CD4-positive, alpha-beta T cell treated with Interleukin-4 for 4 hours (primary cell): ENCODE results near the gene MAVS.
"Not testable (repeated sequence)": the region's sequence is repeated elsewhere in the genome, so short reads cannot be mapped to it uniquely, and the experiment has no call there.

Source experiments
- DNase-seq: peaks from one replicate; pipeline ENCODE4 v3.0.0-alpha.2; 2020

The MAVS gene

DNA sequence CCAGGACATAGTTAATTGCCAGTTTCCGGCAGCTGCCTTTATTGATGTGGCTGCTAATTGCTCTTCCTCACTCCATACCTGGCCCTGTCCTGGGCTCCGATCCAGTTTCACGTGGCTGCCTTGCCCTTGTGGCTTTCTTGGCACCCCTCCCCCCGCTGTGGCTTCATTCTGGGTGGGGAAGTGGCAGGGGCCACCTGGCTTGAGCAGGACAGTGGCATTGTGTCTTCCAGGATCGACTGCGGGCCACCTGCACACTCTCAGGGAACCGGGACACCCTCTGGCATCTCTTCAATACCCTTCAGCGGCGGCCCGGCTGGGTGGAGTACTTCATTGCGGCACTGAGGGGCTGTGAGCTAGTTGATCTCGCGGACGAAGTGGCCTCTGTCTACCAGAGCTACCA is 10.8 kb downstream of the MAVS start:
- no peak for DNase-seq

DNA sequence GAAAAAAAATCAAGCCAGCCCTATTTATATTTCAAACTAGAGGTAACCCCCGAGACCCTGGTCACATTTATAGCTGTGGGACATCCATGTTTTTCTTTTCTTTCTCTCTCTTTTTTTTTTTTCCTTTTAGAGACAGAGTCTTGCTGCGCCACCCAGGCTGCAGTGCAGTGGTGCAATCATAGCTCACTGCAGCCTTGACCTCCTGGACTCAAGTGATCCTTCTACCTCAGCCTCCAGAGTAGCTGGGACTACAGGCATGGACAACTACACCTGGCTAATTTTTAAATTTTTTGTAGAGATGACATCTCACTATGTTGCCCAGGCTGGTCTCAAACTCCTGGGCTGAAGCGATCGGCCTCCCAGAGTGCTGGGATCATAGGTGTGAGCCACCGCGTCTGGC is 12.1 kb downstream of the MAVS start:
- DNase-seq = no peak

DNA sequence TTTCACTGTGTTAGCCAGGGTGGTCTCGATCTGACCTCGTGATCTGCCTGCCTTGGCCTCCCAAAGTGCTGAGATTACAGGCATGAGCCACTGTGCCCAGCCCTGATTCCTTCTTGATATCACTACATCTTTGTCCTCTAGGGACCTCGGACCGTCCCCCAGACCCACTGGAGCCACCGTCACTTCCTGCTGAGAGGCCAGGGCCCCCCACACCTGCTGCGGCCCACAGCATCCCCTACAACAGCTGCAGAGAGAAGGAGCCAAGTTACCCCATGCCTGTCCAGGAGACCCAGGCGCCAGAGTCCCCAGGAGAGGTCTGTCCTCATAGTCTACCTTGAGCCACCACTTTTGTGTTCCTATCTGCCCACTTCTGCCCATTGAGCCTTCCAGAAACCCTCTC is 14.6 kb downstream of the MAVS start:
- DNase-seq = no peak

DNA sequence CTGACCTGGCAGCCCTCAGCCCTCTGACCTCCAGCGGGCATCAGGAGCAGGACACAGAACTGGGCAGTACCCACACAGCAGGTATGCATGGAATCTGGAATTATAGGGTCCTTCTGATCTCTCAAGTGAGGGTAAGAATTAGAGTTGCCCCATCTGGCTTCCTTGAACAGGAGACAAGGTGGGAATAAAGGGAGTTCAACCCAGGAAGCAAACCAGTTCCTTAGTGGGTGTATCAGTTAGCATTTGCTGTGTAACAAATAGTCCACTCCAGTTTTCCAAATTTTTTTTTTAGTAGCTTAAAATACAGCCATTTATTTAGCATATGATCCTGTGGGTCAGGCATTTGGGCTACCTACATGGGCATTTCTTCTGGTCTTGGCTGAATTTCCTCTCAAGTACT is 15.7 kb downstream of the MAVS start:
- no peak for DNase-seq

DNA sequence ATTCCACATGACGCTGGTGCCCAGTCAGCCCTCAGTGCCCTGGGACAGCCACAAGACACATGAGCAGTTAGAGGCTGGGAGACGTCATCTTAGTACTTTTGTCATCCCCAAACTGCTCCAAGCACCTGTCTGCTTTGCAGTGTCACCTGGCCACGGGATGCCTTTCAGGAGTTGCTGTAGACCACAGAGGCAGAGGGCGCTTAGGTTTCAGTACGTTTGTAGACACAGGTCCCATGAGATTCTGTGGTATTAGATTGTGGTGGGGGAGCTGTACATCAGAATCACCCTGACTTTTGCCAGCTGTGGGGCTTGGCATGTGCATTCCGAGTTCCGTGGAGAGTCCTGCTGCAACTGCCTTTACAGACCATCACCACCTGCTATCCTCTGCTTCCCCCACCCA is 16.7 kb downstream of the MAVS start:
- no peak for DNase-seq

- no peak for DNase-seq
Measured at GRCh38 chr20:3864518-3864917, 17.9 kb downstream of the MAVS start.

DNA sequence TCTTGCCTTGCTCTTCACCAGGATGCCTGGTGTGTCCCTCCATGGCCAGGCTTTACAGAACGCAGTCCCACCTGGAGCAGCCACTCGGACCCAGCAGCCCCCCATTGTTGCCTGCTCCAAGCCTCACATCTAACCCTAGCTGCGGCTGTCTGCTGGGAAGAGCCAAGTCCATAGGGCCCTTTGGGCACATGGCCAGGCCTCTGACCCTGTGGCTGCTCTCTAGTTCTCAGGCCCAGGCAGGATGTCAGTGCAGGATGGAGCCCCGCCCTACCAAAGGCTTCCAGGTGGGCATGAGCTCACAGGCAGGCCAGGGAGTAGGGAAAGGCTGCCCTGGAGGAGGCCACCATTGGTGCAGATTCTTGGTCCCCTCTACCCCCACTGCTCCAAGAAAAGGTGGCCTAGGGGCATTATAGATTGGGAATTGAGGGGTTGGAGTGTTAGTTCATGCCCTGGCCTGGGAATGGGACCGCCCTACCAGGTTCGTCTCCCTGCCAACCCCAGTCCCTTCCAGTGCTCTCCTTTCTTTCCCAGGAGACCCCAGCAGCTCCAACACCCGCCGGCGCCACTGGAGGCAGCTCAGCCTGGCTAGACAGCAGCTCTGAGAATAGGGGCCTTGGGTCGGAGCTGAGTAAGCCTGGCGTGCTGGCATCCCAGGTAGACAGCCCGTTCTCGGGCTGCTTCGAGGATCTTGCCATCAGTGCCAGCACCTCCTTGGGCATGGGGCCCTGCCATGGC is 18.7 kb downstream of the MAVS start:
- DNase-seq = no peak

- DNase-seq = no peak
Measured at GRCh38 chr20:3865887-3866407, 19.3 kb downstream of the MAVS start.

DNA sequence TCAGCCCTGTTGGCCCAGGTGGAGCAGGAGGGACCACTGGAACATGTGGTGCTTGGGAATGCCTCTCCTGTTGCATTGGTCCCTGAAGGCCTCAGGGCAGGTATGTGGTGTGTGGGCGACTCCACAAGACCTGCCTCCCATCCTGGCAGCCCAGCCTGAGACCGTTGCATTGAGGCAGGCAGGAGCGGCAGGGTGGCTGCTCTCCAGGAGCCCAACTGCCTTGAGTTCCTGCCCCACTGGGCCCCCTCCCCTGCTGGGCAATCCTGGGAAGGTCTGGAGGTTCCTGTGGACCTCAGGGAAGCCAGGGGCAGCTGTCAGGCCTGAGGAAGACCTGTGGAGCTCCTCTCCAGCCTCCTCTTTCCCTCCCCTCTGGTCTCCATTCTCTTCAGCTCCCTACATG is 19.8 kb downstream of the MAVS start:
- DNase-seq = no peak

DNA sequence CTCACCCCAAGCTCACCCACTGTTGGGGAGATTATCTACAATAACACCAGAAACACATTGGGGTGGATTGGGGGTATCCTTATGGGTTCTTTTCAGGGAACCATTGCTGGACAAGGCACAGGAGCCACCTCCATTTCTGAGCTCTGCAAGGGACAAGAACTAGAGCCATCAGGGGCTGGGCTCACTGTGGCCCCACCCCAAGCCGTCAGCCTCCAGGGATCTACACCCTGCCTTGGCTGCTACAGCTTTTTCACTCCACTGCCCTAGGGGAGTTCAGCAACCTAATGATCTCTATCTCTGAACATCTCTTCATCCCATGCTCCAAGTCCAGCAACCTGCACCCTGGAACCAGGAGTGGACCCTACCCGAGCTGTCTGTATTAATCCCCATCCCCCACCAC is 21.2 kb downstream of the MAVS start:
- no peak for DNase-seq

DNA sequence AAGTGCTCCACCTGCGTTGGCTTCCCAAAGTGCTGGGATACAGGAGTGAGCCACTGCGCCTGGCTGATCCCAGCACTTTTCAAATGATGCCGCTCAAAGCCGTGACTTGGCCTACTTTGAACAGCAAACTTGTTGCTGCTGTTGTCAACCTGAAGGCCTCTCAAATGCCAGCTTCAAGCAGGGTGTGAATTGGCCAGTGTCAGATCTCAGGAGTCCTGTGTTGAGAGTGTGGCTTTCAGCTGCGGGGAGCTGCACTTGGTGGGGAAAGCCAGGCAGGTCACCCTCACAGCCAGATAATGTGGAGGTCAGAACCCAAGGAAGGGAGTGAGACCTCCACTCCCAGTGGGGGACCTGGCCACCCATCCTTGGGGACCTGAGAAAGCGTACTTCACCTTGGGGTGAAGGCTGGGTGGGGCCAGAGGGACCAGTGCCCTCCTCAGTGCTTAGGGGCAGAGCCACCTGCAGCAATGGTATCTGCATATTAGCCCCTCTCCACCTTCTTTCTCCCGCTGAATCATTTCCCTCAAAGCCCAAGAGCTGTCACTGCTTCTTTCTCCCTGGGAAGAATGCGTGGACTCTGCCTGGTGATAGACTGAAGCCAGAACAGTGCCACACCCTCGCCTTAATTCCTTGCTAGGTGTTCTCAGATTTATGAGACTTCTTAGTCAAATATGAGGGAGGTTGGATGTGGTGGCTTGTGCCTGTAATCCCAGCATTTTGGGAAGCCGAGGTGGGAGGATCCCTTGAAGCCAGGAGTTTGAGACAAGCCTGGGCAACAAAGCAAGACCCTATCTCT is 23.4 kb downstream of the MAVS start:
- no peak for DNase-seq

DNA sequence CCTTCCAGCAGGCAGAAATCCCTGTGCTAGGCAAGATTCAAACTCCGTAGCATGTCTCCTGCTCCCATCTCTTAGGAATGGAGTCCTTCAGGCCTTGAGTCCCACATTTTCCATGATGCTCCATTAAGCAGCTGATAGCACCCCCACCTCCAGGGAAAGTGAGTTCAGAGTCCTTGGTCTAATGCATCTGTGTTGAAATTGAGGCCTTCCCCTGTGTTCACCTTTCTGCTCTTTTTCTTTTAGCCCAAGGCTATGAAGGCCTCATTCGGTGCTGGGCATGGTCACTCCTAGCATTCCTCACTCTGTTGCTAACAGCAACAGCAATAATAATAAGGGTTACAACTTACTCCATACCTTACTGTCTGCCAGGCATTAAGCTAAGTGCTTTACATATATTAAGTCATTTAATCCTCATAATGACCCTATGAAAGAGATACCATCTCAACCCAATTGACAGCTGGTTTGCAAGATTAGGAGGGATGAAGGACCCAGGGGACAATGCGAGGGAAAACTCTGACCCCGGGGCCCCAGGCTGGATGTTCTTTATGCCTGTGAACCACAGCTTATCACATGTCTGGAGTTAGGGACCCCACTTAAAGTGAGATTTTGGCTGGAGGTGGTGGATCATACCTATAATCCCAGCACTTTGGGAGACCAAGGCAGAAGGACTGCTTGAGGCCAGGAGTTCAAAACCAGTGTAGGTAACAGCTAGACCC is 25.1 kb downstream of the MAVS start:
- no peak for DNase-seq

DNA sequence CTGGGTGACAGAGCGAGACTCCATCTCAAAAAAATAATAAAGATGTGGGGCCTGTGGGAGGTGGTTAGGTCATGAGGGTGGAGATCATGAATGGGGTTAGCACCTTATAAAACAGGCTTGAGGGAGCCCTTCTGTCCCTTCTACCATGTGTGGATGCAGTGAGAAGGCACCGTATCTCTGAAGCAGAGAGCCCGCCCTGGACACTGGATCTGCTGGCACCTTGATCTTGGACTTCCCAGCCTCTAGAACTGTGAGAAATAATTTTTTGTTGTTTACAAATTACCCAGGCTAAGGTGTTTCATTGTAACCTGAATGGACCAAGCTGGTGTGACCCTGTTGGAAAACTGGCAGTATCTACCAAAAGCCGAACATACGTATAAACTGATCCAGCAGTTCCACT is 26.9 kb downstream of the MAVS start:
- no peak for DNase-seq

- no peak for DNase-seq
Measured at GRCh38 chr20:3874194-3874844, 27.7 kb downstream of the MAVS start.

- DNase-seq = no peak
Measured at GRCh38 chr20:3875378-3875974, 28.8 kb downstream of the MAVS start.

DNA sequence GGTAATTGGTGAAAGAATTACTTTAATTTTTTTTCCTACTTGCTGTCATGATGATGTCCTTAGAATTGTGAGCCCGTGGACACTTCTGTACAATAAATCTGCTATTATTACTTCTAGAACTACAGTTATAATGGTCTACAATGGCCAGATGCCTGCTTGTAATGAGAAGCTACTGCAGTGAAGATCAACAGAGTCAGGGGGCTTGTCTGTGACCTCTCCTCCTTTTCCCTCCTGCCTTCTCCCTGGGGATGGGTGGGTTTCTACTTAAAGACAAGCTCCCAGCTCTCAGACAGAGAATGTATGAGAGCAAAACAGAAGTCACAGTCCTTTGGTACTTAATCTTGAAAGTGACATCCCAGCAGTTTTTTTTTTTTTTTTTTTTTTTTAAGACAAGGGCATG is 29.4 kb downstream of the MAVS start:
- no peak for DNase-seq

DNA sequence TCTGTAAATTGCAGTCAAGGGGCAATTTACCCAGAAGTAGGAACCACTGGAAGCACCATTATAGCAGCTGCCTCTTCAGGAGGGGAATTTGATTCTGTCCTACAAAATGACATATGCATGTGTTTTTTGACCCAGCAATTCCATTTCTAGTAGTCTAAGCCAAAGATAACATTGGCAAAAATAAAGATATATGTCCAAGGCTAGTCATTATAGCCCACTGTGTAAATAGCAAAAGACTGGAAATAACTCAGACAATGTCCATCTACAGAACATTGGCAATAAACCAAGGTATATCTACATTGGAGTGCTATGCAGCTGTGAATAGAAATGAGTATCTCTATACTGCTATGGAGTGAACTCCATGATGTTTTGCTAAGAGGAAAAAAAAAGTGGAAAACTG is 30.0 kb downstream of the MAVS start:
- no peak for DNase-seq

- DNase-seq = not testable (repeated sequence)
Measured at GRCh38 chr20:3878921-3879274, 32.3 kb downstream of the MAVS start.

DNA sequence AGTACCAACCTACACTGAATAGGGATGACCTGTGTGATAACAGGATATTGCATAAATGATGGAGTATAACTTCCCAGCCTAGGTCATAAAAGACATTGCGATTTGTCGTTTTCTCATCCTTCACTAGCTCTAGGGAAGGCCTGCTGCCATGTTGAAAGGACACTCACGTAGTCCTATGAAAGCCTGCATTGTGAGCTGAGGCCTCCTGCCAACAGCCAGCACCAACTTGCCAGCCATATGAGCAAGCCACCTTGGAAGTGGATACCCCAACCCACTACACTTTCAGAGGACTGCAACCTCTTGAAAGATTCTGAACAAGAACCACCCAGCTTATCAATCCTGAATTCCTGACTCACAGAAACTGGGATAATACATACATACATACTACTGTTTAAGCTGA is 39.1 kb downstream of the MAVS start:
- no peak for DNase-seq

DNA sequence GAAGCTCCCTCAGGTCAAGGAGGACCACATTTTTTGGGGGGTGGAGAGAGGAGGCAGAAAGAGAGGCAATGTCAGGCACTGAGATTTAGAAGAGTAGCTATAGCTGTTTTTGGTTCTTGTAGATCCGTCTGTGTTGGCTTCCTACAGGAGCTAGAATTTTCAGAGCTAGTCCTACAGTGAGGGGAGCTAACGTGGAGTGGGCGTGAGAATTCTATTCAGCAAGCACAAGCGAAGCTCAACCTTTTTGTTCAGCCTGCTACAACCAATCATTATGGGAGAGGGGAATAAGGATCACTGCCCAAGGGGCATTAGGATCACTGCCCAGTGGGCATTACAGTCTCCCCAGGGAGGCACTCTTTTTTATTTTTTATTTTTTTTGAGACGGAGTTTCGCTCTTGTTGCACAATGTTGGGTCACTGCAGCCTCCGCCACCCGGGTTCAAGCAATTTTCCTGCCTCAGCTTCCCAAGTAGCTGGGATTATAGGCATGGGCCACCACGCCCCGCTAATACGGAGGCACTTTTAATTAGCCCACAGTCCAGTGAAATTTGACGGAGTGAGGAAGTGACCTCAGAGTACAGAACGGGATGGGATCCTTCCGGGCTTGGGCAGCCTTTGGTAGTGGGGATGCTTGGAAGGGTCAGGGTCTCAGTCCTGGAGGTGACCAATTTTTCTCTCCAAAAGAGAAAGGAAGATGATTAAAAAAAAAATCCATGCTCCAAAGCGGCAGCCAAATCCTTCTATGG is 41.4 kb downstream of the MAVS start:
- DNase-seq = no peak

GRCh38 chr20:3888622-3889488 is 42.2 kb downstream of the MAVS start, which contains the start of gene PANK2:
Gene PANK2 (plus strand): TSS chr20:3889387.
- DNase-seq = peak; percentile 99
